ENCODE data around the gene MRPL17. TPM values are rescaled to one million over a fixed set of nuclear protein-coding genes. Genes with fewer than 3 reads are reported as not detected.

The MRPL17 gene
- total and polyA plus RNA-seq, 10 of the 15 experiments (the other 5 are each of a cell fraction or from before 2014, with no cell fraction given): 60.3 to 171 (median 94.8) TPM

DNA sequence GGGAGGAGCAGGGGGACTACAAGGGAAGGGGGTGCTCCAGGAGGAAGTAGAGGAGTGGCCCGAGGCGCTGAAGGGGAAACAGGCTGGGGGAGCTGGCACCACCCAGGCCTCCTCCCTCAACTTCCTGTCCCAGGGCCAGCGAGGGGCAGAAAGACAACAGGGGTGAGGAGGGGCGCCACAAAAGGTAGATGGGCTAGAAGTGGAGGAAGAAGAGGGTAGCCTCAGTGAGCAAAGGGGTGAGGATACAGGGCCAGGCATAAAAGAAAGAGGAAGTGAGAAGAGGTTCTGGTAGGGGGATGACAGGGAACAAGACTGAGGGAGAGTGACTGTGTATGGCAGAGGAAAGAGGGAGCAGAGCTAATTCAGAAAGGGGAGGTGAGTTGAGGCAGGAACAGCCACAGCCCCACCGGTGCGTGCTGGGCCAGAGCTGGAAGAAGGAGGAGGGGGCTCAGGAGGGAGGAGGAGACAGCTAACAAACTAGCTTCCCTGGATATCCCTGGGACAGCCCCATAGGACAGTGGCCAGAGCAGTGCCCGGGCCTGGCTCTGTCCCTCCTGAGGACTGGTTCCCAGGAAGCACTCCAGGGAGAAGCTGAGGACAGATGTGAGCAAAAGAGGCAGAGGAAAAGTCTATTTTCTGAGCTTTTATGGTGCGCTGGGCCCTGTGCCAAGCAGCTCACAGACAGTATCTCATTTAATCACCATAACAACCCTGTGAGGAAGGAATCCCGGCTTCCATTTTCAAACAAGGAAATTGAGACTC lies 36.0 kb downstream of the MRPL17 start (continued):
- no peak for TF ChIP-seq PRDM15 (CRISPR knock-in tag; IDR thresholded peaks at IDR 0.05)
- TF ChIP-seq MTA3 (IDR thresholded peaks at IDR 0.05; ENCODE audit: borderline replicate concordance, low read length): no peak
- TF ChIP-seq ZNF207 (IDR thresholded peaks at IDR 0.05; ENCODE audit: borderline replicate concordance): no peak
- no peak for TF ChIP-seq RCOR1 (conservative IDR thresholded peaks at IDR 0.05; ENCODE audit: low read depth, low read length)
- TF ChIP-seq CEBPB (IDR thresholded peaks at IDR 0.05; ENCODE audit: borderline replicate concordance in 1 of 2, low read depth in 2 of 2, low read length in 2 of 2): no peak
- TF ChIP-seq RAD51 (IDR thresholded peaks at IDR 0.05): no peak
- TF ChIP-seq EGR1 (IDR thresholded peaks at IDR 0.05; ENCODE audit: borderline replicate concordance in 1 of 2, low read depth in 2 of 2, low read length in 2 of 2): no peak
- TF ChIP-seq SREBF2 (IDR thresholded peaks at IDR 0.05; ENCODE audit: low read length): no peak
- TF ChIP-seq, protein P1, sequence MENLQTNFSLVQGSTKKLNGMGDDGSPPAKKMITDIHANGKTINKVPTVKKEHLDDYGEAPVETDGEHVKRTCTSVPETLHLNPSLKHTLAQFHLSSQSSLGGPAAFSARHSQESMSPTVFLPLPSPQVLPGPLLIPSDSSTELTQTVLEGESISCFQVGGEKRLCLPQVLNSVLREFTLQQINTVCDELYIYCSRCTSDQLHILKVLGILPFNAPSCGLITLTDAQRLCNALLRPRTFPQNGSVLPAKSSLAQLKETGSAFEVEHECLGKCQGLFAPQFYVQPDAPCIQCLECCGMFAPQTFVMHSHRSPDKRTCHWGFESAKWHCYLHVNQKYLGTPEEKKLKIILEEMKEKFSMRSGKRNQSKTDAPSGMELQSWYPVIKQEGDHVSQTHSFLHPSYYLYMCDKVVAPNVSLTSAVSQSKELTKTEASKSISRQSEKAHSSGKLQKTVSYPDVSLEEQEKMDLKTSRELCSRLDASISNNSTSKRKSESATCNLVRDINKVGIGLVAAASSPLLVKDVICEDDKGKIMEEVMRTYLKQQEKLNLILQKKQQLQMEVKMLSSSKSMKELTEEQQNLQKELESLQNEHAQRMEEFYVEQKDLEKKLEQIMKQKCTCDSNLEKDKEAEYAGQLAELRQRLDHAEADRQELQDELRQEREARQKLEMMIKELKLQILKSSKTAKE (IDR thresholded peaks at IDR 0.05; ENCODE audit: low read depth, poor library complexity, severe bottlenecking): no peak
- TF ChIP-seq, protein P2, sequence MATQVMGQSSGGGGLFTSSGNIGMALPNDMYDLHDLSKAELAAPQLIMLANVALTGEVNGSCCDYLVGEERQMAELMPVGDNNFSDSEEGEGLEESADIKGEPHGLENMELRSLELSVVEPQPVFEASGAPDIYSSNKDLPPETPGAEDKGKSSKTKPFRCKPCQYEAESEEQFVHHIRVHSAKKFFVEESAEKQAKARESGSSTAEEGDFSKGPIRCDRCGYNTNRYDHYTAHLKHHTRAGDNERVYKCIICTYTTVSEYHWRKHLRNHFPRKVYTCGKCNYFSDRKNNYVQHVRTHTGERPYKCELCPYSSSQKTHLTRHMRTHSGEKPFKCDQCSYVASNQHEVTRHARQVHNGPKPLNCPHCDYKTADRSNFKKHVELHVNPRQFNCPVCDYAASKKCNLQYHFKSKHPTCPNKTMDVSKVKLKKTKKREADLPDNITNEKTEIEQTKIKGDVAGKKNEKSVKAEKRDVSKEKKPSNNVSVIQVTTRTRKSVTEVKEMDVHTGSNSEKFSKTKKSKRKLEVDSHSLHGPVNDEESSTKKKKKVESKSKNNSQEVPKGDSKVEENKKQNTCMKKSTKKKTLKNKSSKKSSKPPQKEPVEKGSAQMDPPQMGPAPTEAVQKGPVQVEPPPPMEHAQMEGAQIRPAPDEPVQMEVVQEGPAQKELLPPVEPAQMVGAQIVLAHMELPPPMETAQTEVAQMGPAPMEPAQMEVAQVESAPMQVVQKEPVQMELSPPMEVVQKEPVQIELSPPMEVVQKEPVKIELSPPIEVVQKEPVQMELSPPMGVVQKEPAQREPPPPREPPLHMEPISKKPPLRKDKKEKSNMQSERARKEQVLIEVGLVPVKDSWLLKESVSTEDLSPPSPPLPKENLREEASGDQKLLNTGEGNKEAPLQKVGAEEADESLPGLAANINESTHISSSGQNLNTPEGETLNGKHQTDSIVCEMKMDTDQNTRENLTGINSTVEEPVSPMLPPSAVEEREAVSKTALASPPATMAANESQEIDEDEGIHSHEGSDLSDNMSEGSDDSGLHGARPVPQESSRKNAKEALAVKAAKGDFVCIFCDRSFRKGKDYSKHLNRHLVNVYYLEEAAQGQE (IDR thresholded peaks at IDR 0.05; ENCODE audit: low read depth, low read length): no peak
- TF ChIP-seq PBX3 (IDR thresholded peaks at IDR 0.05; ENCODE audit: insufficient replicate concordance, low read depth, low read length): no peak
- TF ChIP-seq ZBED1 (IDR thresholded peaks at IDR 0.05; ENCODE audit: borderline replicate concordance): no peak
- TF ChIP-seq ASH2L (IDR thresholded peaks at IDR 0.05; ENCODE audit: borderline replicate concordance, low read depth): no peak
- TF ChIP-seq SMAD1 (IDR thresholded peaks at IDR 0.05; ENCODE audit: low read depth, partially characterized antibody): no peak
- 0 out of 2 replicates have a peak, but pooled peaks have one; percentile 84 for TF ChIP-seq DPF2 (IDR thresholded peaks at IDR 0.05)
- no peak for TF ChIP-seq NR2F1 (conservative IDR thresholded peaks at IDR 0.05)
- TF ChIP-seq SIN3A (IDR thresholded peaks at IDR 0.05; ENCODE audit: low read depth, low read length): no peak
- TF ChIP-seq SRF (IDR thresholded peaks at IDR 0.05; ENCODE audit: low read depth in 2 of 2, low read length in 2 of 2): no peak
- TF ChIP-seq POLR2AphosphoS2 (IDR thresholded peaks at IDR 0.05; ENCODE audit: low read depth, low read length): no peak

Measured in GM12878 (cell line).